ENCODE data around the gene KLF3. TPM values are rescaled to one million over a fixed set of nuclear protein-coding genes. Genes with fewer than 3 reads are reported as not detected.

Gene KLF3
- total RNA-seq, 1 experiment from 2014 or later = 29.0 TPM

DNA sequence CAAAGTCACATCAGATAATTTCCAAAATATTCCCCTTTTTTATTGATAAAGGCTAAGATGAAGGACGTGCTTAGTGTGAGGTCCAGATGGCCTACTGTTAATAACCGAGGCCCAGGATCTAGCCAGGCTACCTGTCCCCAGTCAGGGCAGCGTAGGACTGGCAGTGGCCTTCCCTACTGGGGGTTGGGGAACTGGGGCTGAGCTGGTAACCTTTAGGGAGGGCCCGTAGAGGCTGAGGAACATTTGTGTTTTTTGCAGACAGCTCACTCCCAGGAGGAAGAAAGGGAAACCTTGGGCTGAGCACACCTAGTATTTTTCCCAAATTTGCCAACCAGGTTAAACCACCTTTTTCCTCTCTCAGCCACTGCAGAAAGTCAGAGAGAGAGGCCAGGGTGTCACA, 59.1 kb downstream of the KLF3 start:
- H3K27ac Mint-ChIP-seq = no peak overlapping the region
- Histone ChIP-seq H3K9ac (ENCODE audit: extremely low read depth, insufficient read length, low read length) (no peak overlapping the region), H4K5ac (ENCODE audit: insufficient read length, low read depth, low read length) (no peak overlapping the region)

More for the DNA sequence above, 59.1 kb downstream of the KLF3 start:
- H3K9me3 ChIP-seq (ENCODE audit: control insufficient read depth, low read depth, low read length) = no peaks in the 10 kb centered on the region
- DNase-seq = no peak
- no peak overlapping the region for H3K4ac ChIP-seq (ENCODE audit: low read depth, low read length)
- H2AK5ac ChIP-seq (ENCODE audit: insufficient read length, low read length) = no peak overlapping the region
- no peaks in the 10 kb centered on the region for H3K79me2 ChIP-seq (ENCODE audit: insufficient read depth, low read length)
- no CpG with 5 or more reads among the region's 4 CpGs for WGBS (ENCODE audit: extremely low coverage, insufficient read length, low lambda C conversion rate)
- no peaks in the 10 kb centered on the region for H4K20me1 ChIP-seq (ENCODE audit: control insufficient read depth, insufficient read depth, insufficient read length)
- TF ChIP-seq, protein P1, sequence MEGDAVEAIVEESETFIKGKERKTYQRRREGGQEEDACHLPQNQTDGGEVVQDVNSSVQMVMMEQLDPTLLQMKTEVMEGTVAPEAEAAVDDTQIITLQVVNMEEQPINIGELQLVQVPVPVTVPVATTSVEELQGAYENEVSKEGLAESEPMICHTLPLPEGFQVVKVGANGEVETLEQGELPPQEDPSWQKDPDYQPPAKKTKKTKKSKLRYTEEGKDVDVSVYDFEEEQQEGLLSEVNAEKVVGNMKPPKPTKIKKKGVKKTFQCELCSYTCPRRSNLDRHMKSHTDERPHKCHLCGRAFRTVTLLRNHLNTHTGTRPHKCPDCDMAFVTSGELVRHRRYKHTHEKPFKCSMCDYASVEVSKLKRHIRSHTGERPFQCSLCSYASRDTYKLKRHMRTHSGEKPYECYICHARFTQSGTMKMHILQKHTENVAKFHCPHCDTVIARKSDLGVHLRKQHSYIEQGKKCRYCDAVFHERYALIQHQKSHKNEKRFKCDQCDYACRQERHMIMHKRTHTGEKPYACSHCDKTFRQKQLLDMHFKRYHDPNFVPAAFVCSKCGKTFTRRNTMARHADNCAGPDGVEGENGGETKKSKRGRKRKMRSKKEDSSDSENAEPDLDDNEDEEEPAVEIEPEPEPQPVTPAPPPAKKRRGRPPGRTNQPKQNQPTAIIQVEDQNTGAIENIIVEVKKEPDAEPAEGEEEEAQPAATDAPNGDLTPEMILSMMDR (conservative IDR thresholded peaks at IDR 0.05) = no peak
- no peak overlapping the region for H2AFZ ChIP-seq (ENCODE audit: low read length)
- H3K79me1 ChIP-seq (ENCODE audit: insufficient read depth, low read depth, low read length, poor library complexity, severe bottlenecking) = no peaks in the 10 kb centered on the region
- no peak overlapping the region for H2BK12ac ChIP-seq (ENCODE audit: insufficient read length, low read depth, low read length)
- H4K8ac ChIP-seq (replicated peaks; ENCODE audit: insufficient read length, low read depth, low read length) = no peak overlapping the region
- no peak overlapping the region for H3K18ac ChIP-seq (ENCODE audit: insufficient read length, low read depth, low read length)
- Mint-ChIP-seq H3K4me1 (peaks cover 9 to 12% of the 10 kb centered on the region in 2 experiments), H3K27me3 (ENCODE audit: low read depth) (peaks cover 3% of the 10 kb centered on the region), H3K9me3 (no peaks in the 10 kb centered on the region), H3K36me3 (ENCODE audit: insufficient read depth in 1 of 3, low read depth in 3 of 3) (no peaks in the 10 kb centered on the region), H3K4me3 (no peak overlapping the region)
- H3K27me3 ChIP-seq (ENCODE audit: insufficient read depth, low read length) = no peaks in the 10 kb centered on the region
- H3K56ac ChIP-seq (ENCODE audit: insufficient read length, low read depth, low read length) = no peak overlapping the region
- H2BK15ac ChIP-seq (ENCODE audit: low read depth, low read length) = no peak overlapping the region
- H2BK20ac ChIP-seq (ENCODE audit: low read depth, low read length, poor library complexity, severe bottlenecking) = no peak overlapping the region
- H3K23me2 ChIP-seq (ENCODE audit: insufficient read length, low read depth, low read length, poor library complexity, severe bottlenecking) = no peaks in the 10 kb centered on the region
- no peaks in the 10 kb centered on the region; the same call in 1 of the 2 replicates for H3K4me1 ChIP-seq (ENCODE audit: insufficient read depth, low read length)
- H3K23ac ChIP-seq (ENCODE audit: insufficient read length, low read depth, low read length) = no peak overlapping the region
- no peak overlapping the region for H3K27ac ChIP-seq (ENCODE audit: insufficient read length, low read depth, low read length)
- no peak overlapping the region for H2BK5ac ChIP-seq (ENCODE audit: insufficient read length, low read length)
- no peak overlapping the region for H3K4me2 ChIP-seq (ENCODE audit: insufficient read depth, insufficient read length, low read length)
- no peak overlapping the region for H3K14ac ChIP-seq (ENCODE audit: insufficient read depth, low read length)
- H3T11ph ChIP-seq (ENCODE audit: low read length) = no peak overlapping the region
- no peak overlapping the region for H4K91ac ChIP-seq (ENCODE audit: insufficient read length, low read depth, low read length)
- H2BK120ac ChIP-seq (ENCODE audit: low read depth, low read length, poor library complexity, severe bottlenecking) = no peak overlapping the region
